HG03469 (cell line): ENCODE measurements around the gene RPL35.

Experiments used
- ATAC-seq: cut with Tn5 transposase; IDR thresholded peaks from one replicate; pipeline ENCODE4 v1.9.1; 2021; ENCODE audit warnings: mild to moderate bottlenecking, moderate library complexity, moderate number of reproducible peaks; ENCODE audit not compliant: unreplicated experiment

The RPL35 gene

DNA sequence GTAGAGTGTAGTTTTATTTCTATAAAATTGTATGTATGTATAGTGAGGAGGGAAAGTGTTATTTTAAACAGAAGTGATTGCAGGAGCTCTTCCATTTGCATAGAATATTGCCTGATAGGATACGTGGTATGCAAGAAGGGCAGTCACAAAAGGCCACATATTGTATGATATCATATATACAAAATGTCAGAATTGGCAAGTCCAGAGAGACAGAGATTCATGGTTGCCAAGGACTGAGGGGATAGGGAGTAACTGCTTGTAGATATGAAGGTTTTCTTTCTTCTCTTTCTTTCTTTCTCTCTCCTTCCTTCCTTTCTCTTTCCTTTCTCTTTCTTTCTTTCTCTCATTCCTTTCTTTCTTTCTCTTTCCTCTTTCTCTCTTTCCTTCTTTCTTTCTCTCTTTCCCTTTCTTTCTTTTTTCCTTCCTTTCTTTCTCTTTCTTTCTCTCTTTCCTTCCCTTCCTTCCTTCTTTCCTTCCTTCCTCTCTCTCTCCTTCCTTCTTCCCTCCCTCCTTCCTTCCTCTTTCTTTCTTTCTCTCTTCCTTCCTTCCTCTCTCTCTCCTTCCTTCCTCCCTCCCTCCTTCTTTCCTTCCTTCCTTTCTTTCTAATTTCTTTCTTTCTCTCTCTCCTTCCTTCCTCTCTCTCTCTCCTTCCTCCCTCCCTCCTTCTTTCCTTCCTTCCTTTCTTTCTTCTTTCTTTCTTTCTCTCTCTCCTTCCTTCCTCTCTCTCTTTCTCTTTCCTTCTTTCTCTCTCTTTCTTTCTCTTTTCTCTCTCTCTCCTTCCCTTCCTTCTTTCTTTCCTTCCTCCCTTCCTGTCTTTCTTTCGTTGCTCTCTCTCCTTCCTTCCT, 33.0 kb downstream of the RPL35 start:
- ATAC-seq: no peak

DNA sequence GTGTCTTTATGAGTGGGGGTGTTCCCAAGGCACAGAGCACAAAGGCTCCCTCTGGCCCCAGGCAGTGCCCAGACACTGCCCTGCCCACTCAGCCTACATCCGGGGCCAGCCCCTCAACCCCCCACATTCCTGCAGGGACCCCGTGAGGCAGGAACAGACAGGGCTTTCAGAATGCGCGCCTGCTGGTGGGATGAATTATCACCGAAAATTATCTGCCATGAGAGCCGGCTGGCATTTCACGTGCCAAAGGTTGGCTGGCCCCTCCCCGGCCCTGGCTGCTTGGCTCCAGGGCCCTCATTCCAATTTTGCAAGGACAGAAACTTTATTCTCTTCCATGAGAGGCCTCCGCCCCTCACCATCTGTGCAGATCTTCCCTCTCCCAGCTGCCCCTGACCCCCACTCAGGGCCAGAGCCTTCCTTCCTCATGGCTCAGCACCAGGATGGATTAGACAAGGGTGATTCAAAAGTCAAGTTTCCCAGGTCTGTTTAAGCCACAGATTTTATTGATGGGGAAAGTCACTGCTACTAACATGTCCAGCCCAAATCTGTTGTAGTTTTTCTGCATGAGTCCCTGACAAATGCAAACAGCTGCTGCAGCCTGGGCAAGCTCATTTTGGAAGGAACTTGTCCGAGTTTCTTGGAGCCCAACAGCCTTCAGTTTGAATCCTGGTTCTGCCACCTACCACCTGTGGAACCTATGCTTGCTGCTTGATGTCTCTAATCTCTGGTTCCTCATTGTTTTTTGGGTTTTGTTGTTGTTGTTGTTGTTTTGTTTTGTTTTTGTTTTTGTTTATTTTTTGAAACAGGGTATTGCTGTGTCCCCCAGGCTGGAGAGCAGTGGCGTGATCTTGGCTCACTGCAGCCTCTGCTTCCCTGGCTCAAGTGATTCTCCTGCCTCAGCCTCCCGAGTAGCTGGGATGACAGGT, 40.8 kb downstream of the RPL35 start:
- ATAC-seq: no peak

DNA sequence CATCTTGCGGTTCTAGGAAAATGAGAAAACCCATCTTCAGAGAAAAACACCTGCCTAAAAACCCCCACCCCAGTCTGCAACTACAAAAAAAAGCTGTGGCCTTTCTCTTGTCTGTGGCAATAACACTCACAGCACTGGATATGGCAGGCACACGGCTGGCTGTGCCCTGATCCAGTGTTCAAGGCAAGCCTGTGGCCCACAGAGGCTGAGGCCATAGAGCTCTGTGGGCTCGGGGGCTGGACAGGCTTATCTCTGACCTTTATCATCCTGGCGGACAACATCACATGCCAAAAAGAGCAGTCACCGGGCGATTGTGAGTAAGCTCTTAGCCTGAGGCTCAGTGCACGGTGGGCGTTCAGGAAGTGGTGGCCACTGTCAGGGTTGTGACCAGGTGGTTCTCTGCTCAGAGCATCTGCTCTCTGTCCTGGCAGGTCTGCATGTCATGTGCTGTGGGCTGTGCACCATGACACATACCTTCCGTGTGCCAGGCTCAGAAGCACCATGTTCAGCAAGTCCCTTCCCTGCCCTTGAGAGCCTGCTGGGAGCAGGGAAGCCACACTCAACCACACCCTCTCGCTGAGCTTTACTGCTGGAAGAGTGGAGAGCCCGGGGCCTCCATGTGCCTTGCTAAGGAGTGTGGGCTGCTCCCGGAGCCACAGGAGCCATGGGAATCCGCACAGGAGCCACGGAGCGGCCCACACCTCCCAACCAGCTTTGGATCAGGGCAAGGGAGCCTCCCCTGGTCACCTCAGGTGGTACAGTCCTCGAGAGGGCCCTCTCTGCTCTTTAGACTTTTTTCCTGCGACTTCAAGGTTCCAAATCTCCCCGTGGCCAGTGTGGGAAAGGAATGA, 43.1 kb downstream of the RPL35 start:
- ATAC-seq: no peak

DNA sequence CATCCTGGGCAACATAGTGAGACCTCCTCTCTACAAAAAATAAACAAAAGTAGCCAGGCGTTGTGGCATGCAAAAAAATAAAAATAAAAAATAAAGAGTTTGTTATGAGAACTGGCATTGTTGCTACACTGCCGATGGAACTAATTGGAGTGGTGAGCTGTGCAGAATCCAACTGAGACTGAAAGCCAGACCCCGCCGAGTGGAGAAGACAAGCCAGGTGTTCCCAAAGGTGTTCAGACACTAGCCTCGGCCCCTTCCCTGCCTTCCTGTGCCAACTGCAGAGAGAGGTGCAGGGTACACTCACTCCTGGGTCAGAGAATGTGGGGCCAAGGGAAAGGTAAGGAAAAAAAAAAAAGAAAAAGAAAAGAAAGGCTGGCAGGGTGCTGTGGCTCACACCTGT, 46.2 kb downstream of the RPL35 start:
- no peak for ATAC-seq

DNA sequence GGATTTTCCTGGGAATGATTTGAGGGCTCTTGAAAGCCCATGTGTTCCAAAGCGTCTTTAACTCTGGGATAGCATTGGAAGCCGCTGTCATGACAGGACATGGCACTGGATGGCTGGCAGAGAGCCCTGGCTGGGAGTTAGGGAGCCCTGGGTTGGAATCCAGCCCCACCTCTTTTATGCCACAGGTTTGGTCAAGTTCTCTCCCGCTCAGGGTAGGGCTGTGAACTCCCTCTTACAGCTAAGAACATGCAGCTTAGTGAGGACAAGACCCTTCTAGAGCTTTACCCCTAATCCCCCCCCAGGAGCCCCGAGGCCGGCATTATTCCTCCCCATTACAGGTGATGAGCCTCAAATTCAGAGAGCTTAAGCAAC, 47.6 kb downstream of the RPL35 start:
- no peak for ATAC-seq

DNA sequence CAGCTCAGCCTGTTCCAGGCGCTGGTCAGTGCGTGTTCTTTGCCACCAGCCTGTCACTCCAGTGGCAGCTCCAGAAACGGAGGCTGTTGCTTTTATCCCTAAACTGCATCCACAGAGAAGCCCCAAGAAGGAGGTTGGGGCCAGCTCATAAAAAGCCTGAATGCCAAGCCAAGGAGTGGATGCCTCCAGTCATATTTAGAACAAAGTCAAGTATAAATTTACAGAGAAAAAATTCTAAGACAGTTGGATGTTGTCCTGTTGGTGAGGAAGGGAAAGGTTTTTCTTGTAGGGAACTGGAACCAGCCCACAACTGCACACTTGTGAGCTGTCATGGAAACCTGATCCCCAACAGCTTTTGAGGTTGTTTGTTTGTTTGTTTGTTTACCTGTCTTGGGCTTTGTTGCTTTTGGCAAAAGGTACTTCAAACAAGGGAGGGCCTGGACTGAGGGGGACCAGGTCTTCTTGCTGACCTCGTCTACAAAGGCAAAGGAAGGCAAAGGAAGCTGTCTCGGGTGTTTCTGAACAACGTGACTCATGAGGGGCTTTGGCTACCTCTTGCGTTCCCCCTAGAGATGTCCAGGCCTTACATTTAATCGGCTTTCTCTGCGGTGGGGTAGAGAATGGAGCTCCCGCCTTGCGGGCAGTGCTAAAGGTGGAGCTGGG, 48.1 kb downstream of the RPL35 start:
- ATAC-seq: no peak

DNA sequence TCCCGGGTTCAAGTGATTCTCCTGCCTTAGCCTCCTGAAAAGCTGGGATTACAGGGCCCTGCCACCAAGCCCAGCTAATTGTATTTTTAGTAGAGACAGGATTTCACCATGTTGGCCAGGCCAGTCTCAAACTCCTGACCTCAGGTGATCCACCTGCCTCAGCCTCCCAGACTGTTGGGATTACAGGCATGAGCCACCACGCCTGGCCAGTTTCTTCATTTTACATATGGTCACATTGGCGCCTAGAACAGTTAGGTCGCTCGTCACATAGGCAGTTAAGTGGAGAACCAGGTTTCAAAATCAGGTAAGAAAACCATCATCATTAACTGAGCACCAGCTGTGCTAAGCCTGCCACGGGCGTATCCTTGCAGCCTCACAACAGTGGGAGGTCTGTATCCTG, 48.7 kb downstream of the RPL35 start:
- no peak for ATAC-seq

DNA sequence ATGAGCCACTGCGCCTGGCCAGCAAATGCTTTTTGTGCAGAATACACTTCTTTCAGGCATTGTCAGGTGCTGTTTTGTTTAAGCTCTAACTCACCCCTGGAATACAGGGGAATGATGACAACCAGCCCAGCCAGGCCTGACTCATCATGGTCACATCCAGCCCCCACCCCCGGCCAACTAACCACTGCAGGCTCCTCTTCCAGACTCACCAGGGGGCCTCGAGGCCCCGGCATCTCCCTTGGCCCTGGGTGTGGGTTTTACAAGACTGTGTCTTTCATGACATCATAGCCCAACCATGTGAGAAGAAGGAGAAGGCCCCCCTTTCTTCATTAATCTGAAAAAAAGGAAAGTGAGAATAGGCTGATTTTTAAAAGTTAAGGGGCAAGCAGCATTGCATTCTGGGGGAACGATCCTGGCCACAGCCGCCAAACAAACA, 49.3 kb downstream of the RPL35 start:
- ATAC-seq: no peak

DNA sequence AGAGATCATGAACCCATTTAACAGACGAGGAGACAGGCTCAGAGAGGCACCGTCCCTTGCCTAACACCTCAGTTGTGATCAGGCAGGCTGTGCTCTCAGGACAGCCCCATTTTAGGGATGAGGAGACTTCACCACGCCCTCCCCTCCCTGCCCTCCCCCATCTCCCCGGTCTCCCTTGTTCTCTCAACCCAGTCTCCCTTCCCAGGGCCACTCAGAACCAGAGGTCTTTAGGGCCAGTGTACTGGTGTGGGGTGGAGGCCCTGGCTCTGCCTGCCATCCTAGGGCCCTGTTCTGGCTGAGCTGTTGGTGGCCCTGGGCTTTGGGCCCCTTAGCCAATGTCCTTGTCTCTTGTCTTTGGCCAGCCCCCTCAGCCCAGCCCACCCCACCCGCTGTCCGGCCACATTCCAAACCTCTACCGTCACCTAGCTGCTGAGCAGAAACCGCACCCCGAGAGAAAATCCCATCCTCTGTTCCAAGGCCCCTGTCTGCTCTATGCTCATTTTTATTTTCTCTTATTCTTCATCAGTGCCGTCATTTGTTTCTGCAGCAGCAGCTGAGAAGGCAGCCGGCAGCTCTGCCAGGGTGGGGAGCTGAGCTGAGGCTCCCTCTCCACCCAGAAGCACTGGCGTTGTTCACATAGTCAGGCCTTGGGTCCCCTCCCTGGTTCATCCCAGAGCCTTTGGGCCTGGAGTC, 50.9 kb downstream of the RPL35 start:
- no peak for ATAC-seq

DNA sequence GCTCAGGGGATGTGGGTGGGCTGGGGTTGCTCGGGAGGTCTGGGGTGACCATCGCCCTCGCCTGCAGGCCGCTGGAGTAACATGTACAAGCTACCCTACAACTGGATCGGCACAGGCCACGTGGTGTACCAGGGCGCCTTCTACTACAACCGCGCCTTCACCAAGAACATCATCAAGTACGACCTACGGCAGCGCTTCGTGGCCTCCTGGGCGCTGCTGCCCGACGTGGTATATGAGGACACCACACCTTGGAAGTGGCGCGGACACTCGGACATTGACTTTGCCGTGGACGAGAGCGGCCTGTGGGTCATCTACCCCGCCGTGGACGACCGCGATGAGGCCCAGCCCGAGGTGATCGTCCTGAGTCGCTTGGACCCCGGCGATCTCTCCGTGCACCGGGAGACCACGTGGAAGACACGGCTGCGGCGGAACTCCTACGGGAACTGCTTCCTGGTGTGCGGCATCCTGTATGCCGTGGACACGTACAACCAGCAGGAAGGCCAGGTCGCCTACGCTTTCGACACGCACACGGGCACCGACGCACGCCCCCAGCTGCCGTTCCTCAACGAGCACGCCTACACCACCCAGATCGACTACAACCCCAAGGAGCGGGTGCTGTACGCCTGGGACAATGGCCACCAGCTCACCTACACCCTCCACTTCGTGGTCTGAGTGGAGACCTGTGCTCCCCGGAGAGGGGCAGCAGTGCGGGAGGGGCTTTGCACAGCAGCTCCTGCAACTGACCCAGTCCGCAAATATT, 51.8 kb downstream of the RPL35 start:
- no peak for ATAC-seq

DNA sequence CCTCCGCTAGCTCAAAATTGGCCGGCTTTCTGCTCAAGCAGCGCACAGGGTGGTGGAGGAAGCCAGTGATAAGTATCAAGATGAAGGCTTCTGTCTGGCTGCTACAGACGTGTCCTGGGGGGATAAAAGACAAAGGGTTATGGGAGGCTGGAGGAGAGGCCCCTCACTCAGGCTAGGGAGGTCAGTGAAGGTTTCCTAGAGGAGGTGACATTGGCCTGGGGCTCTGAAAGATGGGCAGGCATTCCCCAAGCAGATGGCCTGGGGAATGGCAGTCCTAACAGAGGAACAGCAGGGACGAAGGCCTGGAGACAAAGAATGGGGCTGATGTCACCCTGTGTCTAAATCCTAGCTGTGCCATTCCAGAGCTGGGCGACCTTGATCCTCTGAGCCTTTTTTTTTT, 52.5 kb downstream of the RPL35 start:
- ATAC-seq: no peak

DNA sequence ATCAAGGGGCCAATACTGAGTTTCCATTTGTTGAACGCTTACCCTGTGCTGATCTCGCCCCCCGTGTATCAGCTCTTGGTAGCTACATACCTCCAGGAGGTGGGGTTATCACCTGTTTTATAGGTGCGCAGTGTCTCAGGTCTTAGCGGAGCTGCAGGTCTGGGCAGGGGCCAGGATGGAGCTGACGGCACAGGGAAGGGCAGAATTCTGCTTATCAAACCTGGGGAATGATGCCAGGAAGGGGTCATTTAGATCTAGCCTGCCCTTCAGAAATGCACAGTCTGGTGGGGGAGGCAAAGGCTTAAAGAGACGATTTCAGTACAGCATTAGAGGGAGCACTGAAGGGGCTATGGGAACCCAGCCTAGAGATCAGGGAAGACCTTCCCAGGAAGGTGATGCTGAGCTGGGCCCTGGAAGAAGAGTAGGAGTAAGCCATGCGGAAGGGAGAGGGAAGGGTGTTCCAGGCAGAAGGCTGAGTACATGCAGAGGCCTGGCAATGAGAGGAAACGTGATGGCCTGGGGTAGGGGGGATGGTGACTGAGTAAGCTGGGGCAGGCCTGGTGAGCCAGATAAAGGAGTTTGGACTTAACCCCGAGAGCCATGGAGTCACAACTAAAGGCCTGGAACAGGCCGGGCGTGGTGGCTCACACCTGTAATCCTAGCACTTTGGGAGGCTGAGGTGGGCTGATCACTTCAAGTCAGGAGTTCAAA, 53.4 kb downstream of the RPL35 start:
- ATAC-seq: no peak
